ENCODE measurements around the gene YJU2. TPM values are rescaled to one million over a fixed set of nuclear protein-coding genes. Genes with fewer than 3 reads are reported as not detected.
A peak's percentile ranks its signal among the peaks of the same experiment; 100 is the strongest.

Gene YJU2
- total and polyA plus RNA-seq, 2 of the 13 experiments (the other 11 are each of a cell fraction or from before 2014, with no cell fraction given) = 9.3 to 17.9 TPM

- TF ChIP-seq ZNF468 (CRISPR knock-in tag; IDR thresholded peaks at IDR 0.05) (no peak), BCL3 (CRISPR knock-in tag; IDR thresholded peaks at IDR 0.05) (no peak), THAP8 (CRISPR knock-in tag; IDR thresholded peaks at IDR 0.05; ENCODE audit: borderline replicate concordance) (no peak), ZNF879 (CRISPR knock-in tag; IDR thresholded peaks at IDR 0.05) (no peak), ZNF510 (CRISPR knock-in tag; IDR thresholded peaks at IDR 0.05; ENCODE audit: low read depth) (no peak), ZNF232 (CRISPR knock-in tag; IDR thresholded peaks at IDR 0.05; ENCODE audit: borderline replicate concordance) (no peak), ZNF501 (CRISPR knock-in tag; IDR thresholded peaks at IDR 0.05) (0 out of 2 replicates have a peak, but pooled peaks have one; percentile 1), AHR (CRISPR knock-in tag; IDR thresholded peaks at IDR 0.05) (no peak), ZNF598 (CRISPR knock-in tag; IDR thresholded peaks at IDR 0.05; ENCODE audit: borderline replicate concordance) (no peak), ZNF253 (CRISPR knock-in tag; IDR thresholded peaks at IDR 0.05; ENCODE audit: borderline replicate concordance) (no peak), GLMP (CRISPR knock-in tag; IDR thresholded peaks at IDR 0.05; ENCODE audit: borderline replicate concordance) (no peak), IRX3 (CRISPR knock-in tag; IDR thresholded peaks at IDR 0.05; ENCODE audit: borderline replicate concordance, low read depth) (no peak), ARID4A (CRISPR knock-in tag; IDR thresholded peaks at IDR 0.05; ENCODE audit: borderline replicate concordance) (0 out of 2 replicates have a peak, but pooled peaks have one; percentile 6), ZNF318 (CRISPR knock-in tag; IDR thresholded peaks at IDR 0.05) (no peak)
Observed at GRCh38 chr19:4284974-4285373, 38.1 kb downstream of the YJU2 start (continued).
